H9 (cell line): ENCODE results near the gene THEMIS. TPM values are rescaled to one million over a fixed set of nuclear protein-coding genes. Genes with fewer than 3 reads are reported as not detected.

Experiments
- DNase-seq: peaks from one replicate; pipeline ENCODE4 v3.0.0-alpha.2; 2017
- H2AFZ ChIP-seq: one replicate; pipeline ENCODE4 v1.6.1; 2013; ENCODE audit warnings: mild to moderate bottlenecking, low read length, control low read depth, moderate library complexity
- H2AK5ac ChIP-seq: 2 replicates; pipeline ENCODE4 v1.6.1; 2013; ENCODE audit warnings: low read length, control low read depth, mixed read lengths; ENCODE audit not compliant: insufficient read length
- H2BK120ac ChIP-seq: one replicate; pipeline ENCODE4 v1.6.1; 2013; ENCODE audit warnings: low read depth, mild to moderate bottlenecking, low read length, control low read depth, inconsistent platforms; ENCODE audit not compliant: poor library complexity, severe bottlenecking
- H2BK12ac ChIP-seq: 2 replicates; pipeline ENCODE4 v1.6.1; 2013; ENCODE audit warnings: low read length, control low read depth, mixed read lengths, low read depth; ENCODE audit not compliant: insufficient read length
- H2BK15ac ChIP-seq: 2 replicates; pipeline ENCODE4 v1.6.1; 2013; ENCODE audit warnings: low read depth, low read length, control low read depth
- H2BK20ac ChIP-seq: one replicate; pipeline ENCODE4 v1.6.1; 2013; ENCODE audit warnings: low read depth, mild to moderate bottlenecking, low read length, control low read depth, inconsistent platforms; ENCODE audit not compliant: poor library complexity, severe bottlenecking
- H2BK5ac ChIP-seq: 2 replicates; pipeline ENCODE4 v1.6.1; 2013; ENCODE audit warnings: low read length, control low read depth, mixed read lengths; ENCODE audit not compliant: insufficient read length
- H3K14ac ChIP-seq: 2 replicates; pipeline ENCODE4 v1.6.1; 2013; ENCODE audit warnings: low read length, control low read depth; ENCODE audit not compliant: insufficient read depth
- H3K18ac ChIP-seq: 2 replicates; pipeline ENCODE4 v1.6.1; 2013; ENCODE audit warnings: low read depth, mild to moderate bottlenecking, mixed read lengths, low read length, control low read depth; ENCODE audit not compliant: insufficient read length
- H3K23ac ChIP-seq: 2 replicates; pipeline ENCODE4 v1.6.1; 2013; ENCODE audit warnings: low read length, control low read depth, mixed read lengths, low read depth; ENCODE audit not compliant: insufficient read length
- H3K23me2 ChIP-seq: 2 replicates; pipeline ENCODE4 v1.6.1; 2013; ENCODE audit warnings: low read depth, mild to moderate bottlenecking, mixed read lengths, low read length, control low read depth; ENCODE audit not compliant: insufficient read length, poor library complexity, severe bottlenecking
- H3K27ac ChIP-seq: 2 replicates; pipeline ENCODE4 v1.5.1; 2013; ENCODE audit warnings: low read length, control low read depth, mixed read lengths, low read depth; ENCODE audit not compliant: insufficient read length
- H3K27me3 ChIP-seq: 2 replicates; pipeline ENCODE4 v1.6.1; 2013; ENCODE audit warnings: low read length, control low read depth, inconsistent platforms; ENCODE audit not compliant: insufficient read depth
- H3K4ac ChIP-seq: 2 replicates; pipeline ENCODE4 v1.6.1; 2013; ENCODE audit warnings: low read depth, mild to moderate bottlenecking, control low read depth, inconsistent platforms, low read length, moderate library complexity
- H3K4me1 ChIP-seq: 2 replicates; pipeline ENCODE4 v1.6.1; 2013; ENCODE audit warnings: low read length, control low read depth, inconsistent platforms; ENCODE audit not compliant: insufficient read depth
- H3K4me2 ChIP-seq: 2 replicates; pipeline ENCODE4 v1.6.1; 2013; ENCODE audit warnings: low read length, control low read depth, mixed read lengths; ENCODE audit not compliant: insufficient read length, insufficient read depth
- H3K56ac ChIP-seq: 2 replicates; pipeline ENCODE4 v1.6.1; 2013; ENCODE audit warnings: low read depth, mild to moderate bottlenecking, mixed read lengths, low read length, control low read depth; ENCODE audit not compliant: insufficient read length
- H3K79me1 ChIP-seq: 2 replicates; pipeline ENCODE4 v1.6.1; 2013; ENCODE audit warnings: low read depth, mild to moderate bottlenecking, moderate library complexity, low read length, control low read depth, inconsistent platforms; ENCODE audit not compliant: insufficient read depth, poor library complexity, severe bottlenecking
- H3K79me2 ChIP-seq: 2 replicates; pipeline ENCODE4 v1.6.1; 2013; ENCODE audit warnings: low read length, control low read depth, inconsistent platforms; ENCODE audit not compliant: insufficient read depth
- H3K9ac ChIP-seq: 2 replicates; pipeline ENCODE4 v1.6.1; 2013; ENCODE audit warnings: low read length, control low read depth, mixed read lengths; ENCODE audit not compliant: insufficient read length; ENCODE audit errors: extremely low read depth
- H3K9me3 ChIP-seq: one replicate; pipeline ENCODE4 v1.6.1; 2013; ENCODE audit warnings: low read depth, low read length, inconsistent platforms; ENCODE audit not compliant: control insufficient read depth
- H3T11ph ChIP-seq: one replicate; pipeline ENCODE4 v1.6.1; 2013; ENCODE audit warnings: mild to moderate bottlenecking, low read length, control low read depth, inconsistent platforms
- H4K20me1 ChIP-seq: one replicate; pipeline ENCODE4 v1.6.1; 2013; ENCODE audit not compliant: control insufficient read depth, insufficient read length, insufficient read depth
- H4K5ac ChIP-seq: 2 replicates; pipeline ENCODE4 v1.6.1; 2013; ENCODE audit warnings: low read depth, mild to moderate bottlenecking, mixed read lengths, low read length, control low read depth; ENCODE audit not compliant: insufficient read length
- H4K8ac ChIP-seq: replicated peaks from 2 replicates; pipeline ENCODE4 v1.6.1; 2013; ENCODE audit warnings: low read length, control low read depth, mixed read lengths, low read depth; ENCODE audit not compliant: insufficient read length
- H4K91ac ChIP-seq: 2 replicates; pipeline ENCODE4 v1.6.1; 2013; ENCODE audit warnings: low read depth, mild to moderate bottlenecking, moderate library complexity, mixed read lengths, low read length, control low read depth; ENCODE audit not compliant: insufficient read length
- H3K27ac Mint-ChIP-seq, 3 experiments: 2 replicates in 2 of 3; 3 replicates in 1 of 3; pipeline ENCODE4 v1.8.0; 2020 to 2021; ENCODE audit warnings: mixed read lengths in 3 of 3, mild to moderate bottlenecking in 1 of 3, moderate library complexity in 1 of 3
- H3K27me3 Mint-ChIP-seq: 2 replicates; pipeline ENCODE4 v1.8.0; 2021; ENCODE audit warnings: low read depth, mild to moderate bottlenecking, moderate library complexity, mixed read lengths
- H3K36me3 Mint-ChIP-seq, 3 experiments: 2 replicates in 2 of 3; 3 replicates in 1 of 3; pipeline ENCODE4 v1.8.0; 2020 to 2021; ENCODE audit warnings: low read depth in 3 of 3, mixed read lengths in 3 of 3; ENCODE audit not compliant: insufficient read depth in 1 of 3
- H3K4me1 Mint-ChIP-seq, 2 experiments: 2 replicates each; pipeline ENCODE4 v1.8.0; 2020; ENCODE audit warnings: mixed read lengths in 2 of 2
- H3K4me3 Mint-ChIP-seq, 2 experiments: 2 replicates in 1 of 2; 3 replicates in 1 of 2; pipeline ENCODE4 v1.8.0; 2020 to 2021; ENCODE audit warnings: mild to moderate bottlenecking in 2 of 2, mixed read lengths in 2 of 2, moderate library complexity in 1 of 2
- H3K9me3 Mint-ChIP-seq, 2 experiments: 2 replicates in 1 of 2; 3 replicates in 1 of 2; pipeline ENCODE4 v1.8.0; 2020; ENCODE audit warnings: mild to moderate bottlenecking in 2 of 2, mixed read lengths in 2 of 2, moderate library complexity in 1 of 2
- WGBS: extraction: QIAGEN DNeasy Blood & Tissue Kit; methylation state at CpG from one replicate; pipeline ENCODE4 v1.1.7; 2013; ENCODE audit warnings: missing lambda C conversion rate, low lambda C conversion rate, mixed read lengths; ENCODE audit not compliant: insufficient read length; ENCODE audit errors: extremely low coverage; 5-methylcytosine and 5-hydroxymethylcytosine counted together
- total RNA-seq: library from RNA; stranded (reverse); gene quantifications from 2 replicates; pipeline ENCODE4 v1.2.1, GENCODE V29; 2021
- TF ChIP-seq, protein P1 (sequence below): fragments of 200-600 bp; sonication (generic); conservative IDR thresholded peaks from 3 replicates; pipeline ENCODE4 v1.8.0; 2021; ENCODE audit warnings: antibody characterized with exemption, mild to moderate bottlenecking

Gene THEMIS
- total RNA-seq, 1 experiment from 2014 or later = not detected

DNA sequence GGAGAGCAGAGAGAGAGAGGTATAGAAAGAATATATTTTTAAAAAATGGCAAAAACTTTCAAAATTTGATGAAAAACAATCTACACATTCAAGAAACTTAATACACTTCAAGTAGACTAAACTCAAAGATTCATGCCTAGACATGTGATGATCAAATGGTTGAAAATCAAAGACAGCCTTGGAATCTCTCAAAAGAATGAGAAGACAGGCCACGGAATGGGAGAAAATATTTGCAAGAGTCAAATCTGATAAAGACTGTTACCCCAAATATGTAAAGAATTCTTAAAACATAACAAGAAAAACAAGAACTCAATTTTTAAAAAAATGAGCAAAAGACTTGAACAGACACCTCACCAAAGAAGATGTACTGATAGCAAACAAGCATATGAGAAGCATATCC is 49.7 kb downstream of the THEMIS start:
- Histone ChIP-seq H3K56ac (no peak overlapping the region), H3K23ac (no peak overlapping the region), H2BK120ac (no peak overlapping the region), H2AFZ (no peak overlapping the region), H2BK12ac (no peak overlapping the region), H3K9me3 (no peaks in the 10 kb centered on the region), H3K4ac (no peak overlapping the region), H2BK5ac (no peak overlapping the region), H3K4me1 (no peaks in the 10 kb centered on the region), H3K79me2 (no peaks in the 10 kb centered on the region), H3K9ac (no peak overlapping the region), H3K23me2 (no peaks in the 10 kb centered on the region), H3K4me2 (no peak overlapping the region), H3T11ph (no peak overlapping the region), H3K18ac (no peak overlapping the region), H3K79me1 (no peaks in the 10 kb centered on the region), H3K27ac (no peak overlapping the region), H3K14ac (no peak overlapping the region), H3K27me3 (no peaks in the 10 kb centered on the region), H2AK5ac (no peak overlapping the region), H4K8ac (no peak overlapping the region), H4K5ac (no peak overlapping the region), H4K91ac (no peak overlapping the region), H4K20me1 (no peaks in the 10 kb centered on the region), H2BK20ac (no peak overlapping the region), H2BK15ac (no peak overlapping the region)
- Mint-ChIP-seq H3K27ac (no peak overlapping the region), H3K4me1 (no peaks in the 10 kb centered on the region), H3K9me3 (no peaks in the 10 kb centered on the region), H3K36me3 (no peaks in the 10 kb centered on the region), H3K4me3 (no peak overlapping the region), H3K27me3 (no peaks in the 10 kb centered on the region)
- TF ChIP-seq, protein P1, sequence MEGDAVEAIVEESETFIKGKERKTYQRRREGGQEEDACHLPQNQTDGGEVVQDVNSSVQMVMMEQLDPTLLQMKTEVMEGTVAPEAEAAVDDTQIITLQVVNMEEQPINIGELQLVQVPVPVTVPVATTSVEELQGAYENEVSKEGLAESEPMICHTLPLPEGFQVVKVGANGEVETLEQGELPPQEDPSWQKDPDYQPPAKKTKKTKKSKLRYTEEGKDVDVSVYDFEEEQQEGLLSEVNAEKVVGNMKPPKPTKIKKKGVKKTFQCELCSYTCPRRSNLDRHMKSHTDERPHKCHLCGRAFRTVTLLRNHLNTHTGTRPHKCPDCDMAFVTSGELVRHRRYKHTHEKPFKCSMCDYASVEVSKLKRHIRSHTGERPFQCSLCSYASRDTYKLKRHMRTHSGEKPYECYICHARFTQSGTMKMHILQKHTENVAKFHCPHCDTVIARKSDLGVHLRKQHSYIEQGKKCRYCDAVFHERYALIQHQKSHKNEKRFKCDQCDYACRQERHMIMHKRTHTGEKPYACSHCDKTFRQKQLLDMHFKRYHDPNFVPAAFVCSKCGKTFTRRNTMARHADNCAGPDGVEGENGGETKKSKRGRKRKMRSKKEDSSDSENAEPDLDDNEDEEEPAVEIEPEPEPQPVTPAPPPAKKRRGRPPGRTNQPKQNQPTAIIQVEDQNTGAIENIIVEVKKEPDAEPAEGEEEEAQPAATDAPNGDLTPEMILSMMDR = no peak
- no peak for DNase-seq
- WGBS = no CpG with 5 or more reads among the region's 1 CpG
